A673 (cell line): ENCODE results near the gene NUCB1. TPM values are rescaled to one million over a fixed set of nuclear protein-coding genes. Genes with fewer than 3 reads are reported as not detected.
"Not testable (repeated sequence)": the region's sequence is repeated elsewhere in the genome, so short reads cannot be mapped to it uniquely, and the experiment has no call there.

Experiments
- BruUV-seq: library from RNA; stranded (reverse); fragments of 400-500 nt; replicated peaks from 2 replicates; lab custom pipeline; 2021; lab: Mats Ljungman, UMichigan
- CTCF ChIA-PET: fragments of 300-600 bp; sonication (Branson Sonifier 250); formaldehyde crosslinking; loops from one replicate; lab custom pipeline; 2022; ENCODE audit warnings: antibody characterized with exemption; lab: Charles Lee
- POLR2A ChIA-PET: fragments of 300-600 bp; sonication (Branson Sonifier 250); formaldehyde crosslinking; loops from one replicate; lab custom pipeline; 2022; ENCODE audit warnings: antibody characterized with exemption; ENCODE audit not compliant: low non-redundant PET; lab: Charles Lee
- DNase-seq: peaks from one replicate; pipeline ENCODE4 v3.0.0-alpha.2; 2015; ENCODE audit warnings: low spot score
- H3K27ac ChIP-seq: fragments of 200-600 bp; sonication (generic); 2 replicates; pipeline ENCODE4 v1.5.1; 2016; ENCODE audit warnings: mixed run types, low read depth, mild to moderate bottlenecking, mixed read lengths, antibody characterized with exemption, low read length; ENCODE audit not compliant: poor library complexity, severe bottlenecking
- H3K27me3 ChIP-seq: fragments of 200-600 bp; sonication (generic); replicated peaks from 2 replicates; pipeline ENCODE4 v1.6.1; 2017; ENCODE audit warnings: mixed run types, low read depth, mild to moderate bottlenecking, mixed read lengths, antibody characterized with exemption, low read length; ENCODE audit not compliant: insufficient read depth, poor library complexity
- H3K36me3 ChIP-seq: fragments of 200-600 bp; sonication (generic); 2 replicates; pipeline ENCODE4 v1.6.1; 2016; ENCODE audit warnings: mixed run types, mild to moderate bottlenecking, mixed read lengths, antibody characterized with exemption, low read length; ENCODE audit not compliant: insufficient read depth, poor library complexity, severe bottlenecking
- H3K4me1 ChIP-seq: fragments of 200-600 bp; sonication (generic); 2 replicates; pipeline ENCODE4 v1.6.1; 2017; ENCODE audit warnings: mixed run types, mild to moderate bottlenecking, mixed read lengths, antibody characterized with exemption, low read length; ENCODE audit not compliant: insufficient read depth, poor library complexity, severe bottlenecking
- H3K4me3 ChIP-seq: fragments of 200-600 bp; sonication (generic); 2 replicates; pipeline ENCODE4 v1.5.1; 2016; ENCODE audit warnings: low read depth, mixed run types, mild to moderate bottlenecking, mixed read lengths, low read length; ENCODE audit not compliant: poor library complexity, severe bottlenecking
- H3K9me3 ChIP-seq: fragments of 200-600 bp; sonication (generic); 2 replicates; pipeline ENCODE4 v1.6.1; 2016; ENCODE audit warnings: mixed run types, low read depth, mild to moderate bottlenecking, mixed read lengths, antibody characterized with exemption, low read length; ENCODE audit not compliant: poor library complexity, severe bottlenecking
- CTCF ChIP-seq: fragments of 300-800, 200-600 bp; sonication (generic); conservative IDR thresholded peaks from 2 replicates; pipeline ENCODE4 v1.5.1; 2017; ENCODE audit warnings: low read depth, mild to moderate bottlenecking, antibody characterized with exemption, low read length, moderate library complexity, mixed read lengths
- EZH2 ChIP-seq: fragments of 200-600 bp; sonication (generic); IDR thresholded peaks from 2 replicates; pipeline ENCODE4 v1.6.1; 2017; ENCODE audit warnings: borderline replicate concordance, low read depth, mild to moderate bottlenecking, mixed read lengths, antibody characterized with exemption, low read length; ENCODE audit not compliant: poor library complexity, severe bottlenecking
- intact Hi-C: fragments of 100-400 bp; cut with micrococcal nuclease; formaldehyde crosslinking; loops from one replicate; pipeline ENCODE4 v1.10.0; 2022; ENCODE audit not compliant: unreplicated experiment
- total RNA-seq: library from RNA; stranded (reverse); gene quantifications from 2 replicates; pipeline ENCODE4 v1.2.3, GENCODE V29; 2021

NUCB1 gene
- total RNA-seq, 1 experiment from 2014 or later, result 86.7 TPM

- Histone ChIP-seq H3K36me3 (peaks cover 29% of the 10 kb centered on the region), H3K9me3 (no peaks in the 10 kb centered on the region), H3K27me3 (no peaks in the 10 kb centered on the region), H3K4me3 (no peak overlapping the region), H3K4me1 (peaks cover 26% of the 10 kb centered on the region), H3K27ac (no peak overlapping the region)
- ChIA-PET CTCF (interaction anchor here (0.6 kb wide), 1 partner anchor 145 kb away, joined by 7 read pairs; no protein-coding TSS in a partner anchor), POLR2A (interaction anchor here (0.7 kb wide), 1 partner anchor 212 kb away, joined by 6 read pairs; no protein-coding TSS in a partner anchor)
- no peak for TF ChIP-seq CTCF
- TF ChIP-seq EZH2, result no peak
- no TSS peak for BruUV-seq
- no peak for DNase-seq
- intact Hi-C loops, result loop anchor here (10.0 kb wide), 1 partner anchor 86 kb away; the partner anchor contains the start of gene FTL
Measured at GRCh38 chr19:48878196-48879024, 21.7 kb upstream of the NUCB1 start.

- POLR2A ChIA-PET, result interaction anchor here (0.6 to 0.7 kb wide), 2 partner anchors 10 to 212 kb away, joined by 4 to 6 read pairs; no protein-coding TSS in a partner anchor
- Histone ChIP-seq H3K27me3 (no peaks in the 10 kb centered on the region), H3K9me3 (no peaks in the 10 kb centered on the region), H3K36me3 (peaks cover 21% of the 10 kb centered on the region), H3K4me1 (peaks cover 19% of the 10 kb centered on the region), H3K27ac (no peak overlapping the region), H3K4me3 (no peak overlapping the region)
- TF ChIP-seq EZH2 (no peak), CTCF (no peak)
- intact Hi-C loops, result loop anchor here (10.0 kb wide), 1 partner anchor 86 kb away; the partner anchor contains the start of gene FTL
- no TSS peak for BruUV-seq
- CTCF ChIA-PET, result no interaction called here
- DNase-seq, result no peak
Measured at GRCh38 chr19:48879025-48879637, 21.0 kb upstream of the NUCB1 start.

GRCh38 chr19:48879696-48880095 lies 20.4 kb upstream of the NUCB1 start:
- peaks cover 13% of the 10 kb centered on the region for H3K4me1 ChIP-seq
- peaks cover 16% of the 10 kb centered on the region for H3K36me3 ChIP-seq
- H3K27me3 ChIP-seq, BruUV-seq, H3K4me3 ChIP-seq, H3K27ac ChIP-seq, DNase-seq, H3K9me3 ChIP-seq: not testable (repeated sequence)
- POLR2A ChIA-PET, result interaction anchor here (0.6 kb wide), 1 partner anchor 9 kb away, joined by 4 read pairs; no protein-coding TSS in a partner anchor
- intact Hi-C loops, result loop anchor here (10.0 kb wide), 1 partner anchor 85 kb away; the partner anchor contains the start of gene FTL
- CTCF ChIA-PET, result interaction anchor here (0.6 kb wide), 1 partner anchor 44 kb away, joined by 4 read pairs; the partner anchor contains the start of gene HSD17B14
